MCF 10A (cell line): Measurements from ENCODE around the gene VPS37D. TPM values are rescaled to one million over a fixed set of nuclear protein-coding genes. Genes with fewer than 3 reads are reported as not detected.
A peak's percentile ranks its signal among the peaks of the same experiment; 100 is the strongest.

Source experiments
- BruUV-seq: library from RNA; stranded (reverse); fragments of 400-500 nt; replicated peaks from 2 replicates; lab custom pipeline; 2021; lab: Mats Ljungman, UMichigan
- CTCF ChIA-PET: fragments of 300-600 bp; sonication (Branson Sonifier 250); formaldehyde crosslinking; extraction: SDS; loops from one replicate; lab custom pipeline; 2021; ENCODE audit warnings: antibody characterized with exemption, inconsistent platforms; lab: Yijun Ruan, JAX
- POLR2A ChIA-PET: fragments of 300-600, 350-650 bp; sonication (Branson Sonifier 250); formaldehyde crosslinking; extraction: SDS; loops from one replicate; lab custom pipeline; 2020; ENCODE audit warnings: antibody characterized with exemption, inconsistent platforms; lab: Yijun Ruan, JAX
- DNase-seq: peaks from one replicate; pipeline ENCODE4 v3.0.0-alpha.2; 2018; ENCODE audit not compliant: unreplicated experiment
- H3K27ac Mint-ChIP-seq: one replicate; pipeline ENCODE4 v1.8.0; 2022; ENCODE audit warnings: mild to moderate bottlenecking, low read depth, mixed read lengths; ENCODE audit not compliant: unreplicated experiment
- H3K27me3 Mint-ChIP-seq: one replicate; pipeline ENCODE4 v1.8.0; 2022; ENCODE audit warnings: mixed read lengths; ENCODE audit not compliant: insufficient read depth, unreplicated experiment
- H3K36me3 Mint-ChIP-seq: one replicate; pipeline ENCODE4 v1.8.0; 2022; ENCODE audit warnings: mild to moderate bottlenecking, moderate library complexity, mixed read lengths; ENCODE audit not compliant: insufficient read depth, unreplicated experiment
- H3K4me1 Mint-ChIP-seq: one replicate; pipeline ENCODE4 v1.8.0; 2022; ENCODE audit warnings: mixed read lengths; ENCODE audit not compliant: insufficient read depth, unreplicated experiment
- H3K4me3 Mint-ChIP-seq: one replicate; pipeline ENCODE4 v1.8.0; 2022; ENCODE audit warnings: mild to moderate bottlenecking, moderate library complexity, mixed read lengths; ENCODE audit not compliant: unreplicated experiment
- H3K9me3 Mint-ChIP-seq: one replicate; pipeline ENCODE4 v1.8.0; 2022; ENCODE audit warnings: mixed read lengths; ENCODE audit not compliant: unreplicated experiment
- intact Hi-C: fragments of 100-400 bp; cut with micrococcal nuclease; formaldehyde crosslinking; loops from 2 replicates; pipeline ENCODE4 v1.14.1; 2022
- total RNA-seq: library from RNA; stranded (reverse); gene quantifications from 2 replicates; pipeline ENCODE4 v1.2.3, GENCODE V29; 2022
- TF ChIP-seq, protein P1 (sequence below): fragments of 200-600 bp; IDR thresholded peaks from one replicate; pipeline ENCODE4 v1.8.0; 2022; ENCODE audit warnings: antibody characterized with exemption, mild to moderate bottlenecking; ENCODE audit not compliant: unreplicated experiment

VPS37D gene
- total RNA-seq, 1 experiment from 2014 or later: 0.44 TPM

DNA sequence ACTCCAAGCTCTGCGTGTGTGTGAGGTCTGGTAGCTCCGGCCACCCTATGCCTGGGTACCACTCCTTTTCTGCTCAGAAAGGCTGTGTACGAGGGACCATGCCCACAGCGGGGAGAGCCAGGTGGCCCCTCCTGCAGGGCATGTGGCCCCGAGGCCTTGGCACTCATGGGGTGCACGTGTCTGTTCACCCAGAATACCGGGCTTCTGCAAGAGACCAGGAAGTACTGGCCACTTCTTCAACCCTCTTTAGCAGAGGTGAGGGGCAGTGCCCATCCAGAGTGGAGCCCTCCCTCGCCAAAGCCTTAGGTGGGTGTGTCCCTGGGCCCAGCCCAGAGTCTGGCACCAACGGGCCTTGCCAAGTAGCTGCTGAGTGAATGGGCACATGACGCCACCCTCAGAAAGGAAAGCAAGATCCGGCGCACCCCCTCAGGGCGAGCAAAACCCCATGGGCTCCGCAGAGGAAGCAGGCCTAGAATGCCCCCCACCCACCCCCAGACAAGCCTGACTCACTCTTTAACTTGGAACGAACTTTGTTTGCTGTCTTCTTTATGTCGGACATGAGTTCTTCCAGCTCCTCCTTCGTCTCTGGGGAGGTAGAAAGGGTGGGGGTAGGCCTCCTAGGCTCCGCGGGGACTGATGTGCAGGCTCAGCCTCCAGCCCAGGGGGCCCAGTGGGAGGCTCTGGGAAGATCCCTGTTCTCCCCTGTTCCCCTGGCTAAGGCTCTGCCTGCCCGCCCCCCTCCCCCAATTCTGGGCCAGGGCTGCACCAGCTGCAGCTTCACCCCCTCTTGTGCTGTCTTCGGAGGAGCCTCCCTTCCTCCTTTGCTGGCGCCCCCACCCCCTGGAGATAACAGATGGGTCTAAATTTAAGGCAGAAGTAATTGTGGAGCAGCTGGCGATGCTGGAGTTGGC is 37.3 kb downstream of the VPS37D start:
- BruUV-seq: no TSS peak
- intact Hi-C loops: no loop called here
- CTCF ChIA-PET: interaction anchor here (0.6 to 1.9 kb wide), 6 partner anchors 9 to 114 kb away, joined by 3 to 5 read pairs (median 3); no protein-coding TSS in a partner anchor
- peak overlapping the region; percentile 13 for H3K27ac Mint-ChIP-seq
- H3K4me3 Mint-ChIP-seq: no peak overlapping the region
- peaks cover 46% of the 10 kb centered on the region for H3K36me3 Mint-ChIP-seq
- DNase-seq: peak; percentile 87
- TF ChIP-seq, protein P1, sequence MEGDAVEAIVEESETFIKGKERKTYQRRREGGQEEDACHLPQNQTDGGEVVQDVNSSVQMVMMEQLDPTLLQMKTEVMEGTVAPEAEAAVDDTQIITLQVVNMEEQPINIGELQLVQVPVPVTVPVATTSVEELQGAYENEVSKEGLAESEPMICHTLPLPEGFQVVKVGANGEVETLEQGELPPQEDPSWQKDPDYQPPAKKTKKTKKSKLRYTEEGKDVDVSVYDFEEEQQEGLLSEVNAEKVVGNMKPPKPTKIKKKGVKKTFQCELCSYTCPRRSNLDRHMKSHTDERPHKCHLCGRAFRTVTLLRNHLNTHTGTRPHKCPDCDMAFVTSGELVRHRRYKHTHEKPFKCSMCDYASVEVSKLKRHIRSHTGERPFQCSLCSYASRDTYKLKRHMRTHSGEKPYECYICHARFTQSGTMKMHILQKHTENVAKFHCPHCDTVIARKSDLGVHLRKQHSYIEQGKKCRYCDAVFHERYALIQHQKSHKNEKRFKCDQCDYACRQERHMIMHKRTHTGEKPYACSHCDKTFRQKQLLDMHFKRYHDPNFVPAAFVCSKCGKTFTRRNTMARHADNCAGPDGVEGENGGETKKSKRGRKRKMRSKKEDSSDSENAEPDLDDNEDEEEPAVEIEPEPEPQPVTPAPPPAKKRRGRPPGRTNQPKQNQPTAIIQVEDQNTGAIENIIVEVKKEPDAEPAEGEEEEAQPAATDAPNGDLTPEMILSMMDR: no peak
- H3K4me1 Mint-ChIP-seq: peaks cover 20% of the 10 kb centered on the region
- no peaks in the 10 kb centered on the region for H3K9me3 Mint-ChIP-seq
- no peaks in the 10 kb centered on the region for H3K27me3 Mint-ChIP-seq
- POLR2A ChIA-PET: interaction anchor here (0.8 to 2.4 kb wide), 5 partner anchors 11 to 98 kb away, joined by 3 to 18 read pairs (median 3); partner anchors contain the start of genes BUD23 and DNAJC30

DNA sequence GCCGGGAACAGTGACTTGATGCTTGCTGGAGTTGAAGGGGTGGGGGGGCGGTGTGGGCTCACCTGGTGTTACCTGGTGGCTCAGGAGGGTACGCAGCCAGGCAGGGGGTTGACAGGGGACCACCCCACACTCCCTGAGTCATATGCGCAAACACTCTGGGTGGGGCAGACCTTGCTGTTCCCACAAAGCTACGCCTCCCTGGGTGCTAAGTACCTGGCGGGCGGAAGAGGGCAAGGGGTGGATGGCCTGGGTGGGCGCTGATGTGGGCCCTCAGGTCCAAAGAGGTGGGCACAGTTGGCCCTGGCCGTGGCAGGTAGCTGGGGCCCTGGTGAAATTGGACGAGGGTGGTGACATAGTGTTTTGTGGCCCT is 37.9 kb downstream of the VPS37D start:
- DNase-seq: peak; percentile 13
- peak overlapping the region; percentile 13 for H3K27ac Mint-ChIP-seq
- ChIA-PET POLR2A (interaction anchor here (1.0 to 2.4 kb wide), 4 partner anchors 10 to 25 kb away, joined by 3 to 18 read pairs (median 4); partner anchors contain the start of genes BUD23 and DNAJC30), CTCF (interaction anchor here (0.6 to 1.9 kb wide), 5 partner anchors 9 to 114 kb away, joined by 3 to 5 read pairs (median 3); no protein-coding TSS in a partner anchor)
- H3K4me1 Mint-ChIP-seq: peaks cover 20% of the 10 kb centered on the region
- H3K27me3 Mint-ChIP-seq: no peaks in the 10 kb centered on the region
- H3K36me3 Mint-ChIP-seq: peaks cover 40% of the 10 kb centered on the region
- no peaks in the 10 kb centered on the region for H3K9me3 Mint-ChIP-seq
- TF ChIP-seq, protein P1: no peak
- BruUV-seq: no TSS peak
- intact Hi-C loops: no loop called here
- no peak overlapping the region for H3K4me3 Mint-ChIP-seq

DNA sequence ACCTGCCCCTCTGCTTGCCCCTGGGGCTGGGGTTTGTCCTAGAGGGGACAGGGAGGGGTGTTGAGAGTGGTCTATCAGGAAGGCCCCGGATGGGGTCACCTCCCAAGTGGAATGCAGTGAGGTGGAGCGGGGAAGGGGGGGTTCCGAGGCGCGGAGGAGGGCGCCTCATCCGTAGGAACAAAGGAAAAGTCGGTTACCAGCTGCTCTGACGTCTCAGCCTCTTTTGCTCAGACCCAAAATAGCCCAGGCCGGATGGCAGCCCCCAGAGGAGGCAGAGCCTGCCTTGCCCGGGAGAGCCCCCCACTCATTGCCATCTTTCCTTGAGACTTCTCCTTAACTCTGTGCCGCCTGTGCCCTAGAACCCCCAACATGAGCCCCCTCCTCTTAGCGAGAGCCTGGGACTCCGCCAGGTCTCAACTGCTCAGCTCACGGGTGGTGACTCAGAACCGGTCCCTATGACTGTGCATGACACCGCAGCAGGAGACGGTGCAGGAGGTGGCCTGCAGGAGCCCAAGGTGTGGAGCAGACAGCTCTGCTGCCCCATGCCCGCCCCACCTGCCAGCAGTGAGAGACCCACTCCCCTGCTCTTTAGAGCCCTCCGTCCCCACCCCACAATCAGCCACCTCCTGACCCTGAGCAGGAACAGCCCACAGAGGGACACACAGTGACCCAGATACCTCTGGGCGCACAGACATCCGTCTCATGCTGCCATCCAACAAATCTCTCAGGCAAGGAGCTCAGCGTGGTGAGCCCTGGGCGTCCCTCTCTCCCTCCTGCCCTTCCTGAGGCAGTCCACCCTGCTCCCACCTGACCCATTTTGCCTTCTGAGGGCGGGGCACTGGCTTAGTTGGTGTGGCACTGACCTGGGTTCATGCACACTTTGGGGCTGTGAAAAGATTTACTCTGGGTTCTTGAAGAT is 38.8 kb downstream of the VPS37D start:
- H3K36me3 Mint-ChIP-seq: peaks cover 34% of the 10 kb centered on the region
- no peaks in the 10 kb centered on the region for H3K9me3 Mint-ChIP-seq
- ChIA-PET CTCF (interaction anchor here (0.6 to 1.9 kb wide), 9 partner anchors 8 to 160 kb away, joined by 3 to 5 read pairs (median 3); no protein-coding TSS in a partner anchor), POLR2A (interaction anchor here (0.8 to 2.4 kb wide), 5 partner anchors 9 to 26 kb away, joined by 3 to 18 read pairs (median 5); partner anchors contain the start of genes BUD23 and DNAJC30)
- no TSS peak for BruUV-seq
- H3K27me3 Mint-ChIP-seq: no peaks in the 10 kb centered on the region
- TF ChIP-seq, protein P1: no peak
- H3K27ac Mint-ChIP-seq: no peak overlapping the region
- peak; percentile 74 for DNase-seq
- H3K4me3 Mint-ChIP-seq: peak overlapping the region; percentile 33
- peaks cover 20% of the 10 kb centered on the region for H3K4me1 Mint-ChIP-seq
- intact Hi-C loops: no loop called here
